HCT116 (cell line): ENCODE results near the gene DQX1. TPM values are rescaled to one million over a fixed set of nuclear protein-coding genes. Genes with fewer than 3 reads are reported as not detected.

Experiments used
- ATAC-seq: fragments of 200-7000 bp; cut with Tn5 transposase; 2 replicates; pipeline ENCODE4 v1.9.1; 2020; ENCODE audit warnings: mild to moderate bottlenecking, moderate library complexity
- BruUV-seq: library from RNA; stranded (reverse); fragments of 400-500 nt; replicated peaks from 2 replicates; lab custom pipeline; 2021; lab: Mats Ljungman, UMichigan
- CTCF ChIA-PET: fragments of 300-600 bp; sonication (Branson Sonifier 250); formaldehyde crosslinking; loops from one replicate; lab custom pipeline; 2021; ENCODE audit warnings: antibody characterized with exemption; lab: Charles Lee
- POLR2A ChIA-PET: fragments of 300-600, 350-600 bp; sonication (Branson Sonifier 250); formaldehyde crosslinking; loops from one replicate; lab custom pipeline; 2021; ENCODE audit warnings: antibody characterized with exemption; lab: Charles Lee
- RAD21 ChIA-PET, 2 experiments: fragments of 300-600 bp; sonication (Branson Sonifier 250); formaldehyde crosslinking; loops; one replicate each; lab custom pipeline; 2023; ENCODE audit warnings: low total read pairs in 2 of 2; ENCODE audit not compliant: uncharacterized antibody in 2 of 2, unreplicated experiment in 2 of 2, low non-redundant PET in 1 of 2; lab: Charles Lee
- DNase-seq: peaks from one replicate; pipeline ENCODE4 v3.0.0-alpha.2; 2010; ENCODE audit warnings: low read depth, low spot score
- H2AFZ ChIP-seq: fragments of 200-600 bp; shearing (Covaris generic), sonication (generic); 2 replicates; pipeline ENCODE4 v1.6.1; 2017; ENCODE audit warnings: low read depth, mixed run types, mixed read lengths, antibody characterized with exemption, low read length; ENCODE audit not compliant: poor library complexity, severe bottlenecking
- H3K27ac ChIP-seq: 2 replicates; pipeline ENCODE4 v1.5.1; 2012; ENCODE audit warnings: low read depth, low read length
- H3K27me3 ChIP-seq: fragments of 200-600 bp; sonication (generic); 2 replicates; pipeline ENCODE4 v1.6.1; 2016; ENCODE audit warnings: mixed run types, low read length, mixed read lengths; ENCODE audit not compliant: insufficient read depth
- H3K36me3 ChIP-seq, 2 experiments: fragments of 200-500 bp in 1 of 2; fragments of 200-600 bp in 1 of 2; sonication (Bioruptor generic) in 1 of 2; sonication (generic) in 1 of 2; 2 replicates each; pipeline versions ENCODE4 v1.5.1 to v1.6.1; 2014 to 2016; ENCODE audit warnings: low read length in 2 of 2, inconsistent platforms in 1 of 2, mixed read lengths in 1 of 2, mixed run types in 1 of 2; ENCODE audit not compliant: insufficient read depth in 2 of 2, control insufficient read depth in 1 of 2
- H3K4me1 ChIP-seq, 2 experiments: fragments of 200-600 bp in 1 of 2; sonication (generic) in 1 of 2; 2 replicates each; pipeline versions ENCODE4 v1.5.1 to v1.6.1; 2012 to 2017; ENCODE audit warnings: low read length in 2 of 2, inconsistent platforms in 1 of 2, mild to moderate bottlenecking in 1 of 2, mixed read lengths in 1 of 2, mixed run types in 1 of 2, moderate library complexity in 1 of 2; ENCODE audit not compliant: insufficient read depth in 2 of 2, control insufficient read depth in 1 of 2
- H3K4me2 ChIP-seq: fragments of 200-600 bp; sonication (generic); 2 replicates; pipeline ENCODE4 v1.6.1; 2017; ENCODE audit warnings: mixed run types, low read length, mixed read lengths
- H3K4me3 ChIP-seq, 2 experiments: fragments of 200-600 bp in 1 of 2; sonication (generic) in 1 of 2; replicated peaks in 1 of 2; 2 replicates each; pipeline ENCODE4 v1.5.1; 2011 to 2016; ENCODE audit warnings: low read length in 2 of 2, control low read depth in 1 of 2, low read depth in 1 of 2, mild to moderate bottlenecking in 1 of 2, mixed read lengths in 1 of 2, mixed run types in 1 of 2
- H3K79me2 ChIP-seq: fragments of 200-600 bp; sonication (generic); 2 replicates; pipeline ENCODE4 v1.6.1; 2017; ENCODE audit warnings: mild to moderate bottlenecking, mixed run types, low read length, moderate library complexity, mixed read lengths; ENCODE audit not compliant: insufficient read depth
- H3K9ac ChIP-seq: fragments of 200-600 bp; sonication (generic); 2 replicates; pipeline ENCODE4 v1.6.1; 2016; ENCODE audit warnings: low read length, mixed read lengths
- H3K9me2 ChIP-seq: fragments of 200-600 bp; sonication (generic), shearing (Covaris generic); 2 replicates; pipeline ENCODE4 v1.6.1; 2017; ENCODE audit warnings: mixed run types, mild to moderate bottlenecking, moderate library complexity; ENCODE audit not compliant: insufficient read depth
- H3K9me3 ChIP-seq, 2 experiments: fragments of 200-500 bp in 1 of 2; fragments of 200-600 bp in 1 of 2; sonication (Bioruptor generic) in 1 of 2; sonication (generic) in 1 of 2; 2 replicates each; pipeline ENCODE4 v1.6.1; 2014 to 2017; ENCODE audit warnings: low read length in 2 of 2, mixed read lengths in 2 of 2, inconsistent platforms in 1 of 2, low read depth in 1 of 2, mild to moderate bottlenecking in 1 of 2, mixed run types in 1 of 2, moderate library complexity in 1 of 2; ENCODE audit not compliant: control insufficient read depth in 1 of 2, insufficient read depth in 1 of 2
- H4K20me1 ChIP-seq: fragments of 200-600 bp; sonication (generic), shearing (Covaris generic); 2 replicates; pipeline ENCODE4 v1.6.1; 2017; ENCODE audit warnings: mixed run types, mild to moderate bottlenecking, moderate library complexity; ENCODE audit not compliant: insufficient read depth
- ATF3 ChIP-seq: IDR thresholded peaks from 2 replicates; pipeline ENCODE4 v1.6.1; 2012
- CBX3 ChIP-seq: IDR thresholded peaks from 2 replicates; pipeline ENCODE4 v1.6.1; 2012; ENCODE audit warnings: low read depth
- CEBPB ChIP-seq: IDR thresholded peaks from 2 replicates; pipeline ENCODE4 v1.6.1; 2012; ENCODE audit warnings: low read depth
- EZH2phosphoT487 ChIP-seq: fragments of 200-600 bp; IDR thresholded peaks from 2 replicates; pipeline ENCODE4 v1.6.1; 2018; ENCODE audit warnings: antibody characterized with exemption, borderline replicate concordance
- POLR2AphosphoS5 ChIP-seq: IDR thresholded peaks from 2 replicates; pipeline ENCODE4 v1.6.1; 2011; ENCODE audit warnings: mild to moderate bottlenecking, low read depth, low read length, moderate library complexity
- RAD21 ChIP-seq: IDR thresholded peaks from 2 replicates; pipeline ENCODE4 v1.6.1; 2012; ENCODE audit warnings: low read depth, mild to moderate bottlenecking
- REST ChIP-seq: IDR thresholded peaks from 2 replicates; pipeline ENCODE4 v1.6.1; 2012; ENCODE audit warnings: low read depth
- SIN3A ChIP-seq: IDR thresholded peaks from 2 replicates; pipeline ENCODE4 v1.6.1; 2012; ENCODE audit warnings: low read depth
- SP1 ChIP-seq: IDR thresholded peaks from 2 replicates; pipeline ENCODE4 v1.6.1; 2012; ENCODE audit warnings: low read depth
- TCF7L2 ChIP-seq: IDR thresholded peaks from 2 replicates; pipeline ENCODE4 v1.7.0; 2011; ENCODE audit warnings: borderline replicate concordance, inconsistent platforms; ENCODE audit not compliant: insufficient read depth, insufficient read length; ENCODE audit errors: extremely low read depth
- intact Hi-C: fragments of 100-400 bp; cut with micrococcal nuclease; formaldehyde crosslinking; loops from 2 replicates; pipeline ENCODE4 v1.10.0; 2022
- total RNA-seq: library from RNA; stranded (reverse); gene quantifications from one replicate; pipeline ENCODE4 v1.2.1, GENCODE V29; 2021; ENCODE audit not compliant: unreplicated experiment
- TF ChIP-seq, protein P1 (sequence below): IDR thresholded peaks from 2 replicates; pipeline ENCODE4 v1.6.1; 2012

Gene DQX1
- total RNA-seq, 1 experiment from 2014 or later = 0.98 TPM

DNA sequence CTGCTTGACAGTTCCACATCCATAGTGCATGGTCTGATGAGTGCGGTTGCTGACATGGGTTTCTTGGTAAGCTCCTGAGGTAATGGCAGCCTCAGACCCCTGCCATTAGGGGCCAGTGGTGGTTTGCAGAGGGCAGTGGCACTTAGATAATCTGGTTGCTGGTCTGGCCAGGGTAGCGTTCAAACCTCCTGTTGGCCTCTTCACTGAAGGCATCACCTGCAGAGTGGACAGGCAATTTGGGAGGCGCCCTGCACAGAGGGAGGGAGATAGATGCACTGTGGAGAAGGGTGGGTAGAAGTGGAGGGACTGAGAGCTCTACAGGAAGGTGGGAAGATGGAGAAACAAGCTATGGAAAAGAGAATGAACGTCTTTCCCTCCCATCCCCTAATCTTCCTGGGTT lies 7.4 kb upstream of the DQX1 start:
- Histone ChIP-seq H3K4me2 (no peak overlapping the region), H3K27ac (no peak overlapping the region), H3K4me1 (peaks cover 6 to 14% of the 10 kb centered on the region in 2 experiments), H2AFZ (no peak overlapping the region), H3K36me3 (peaks cover 0 to 1% of the 10 kb centered on the region in 2 experiments; a peak in 1 of 4 replicates), H4K20me1 (no peaks in the 10 kb centered on the region), H3K9ac (no peak overlapping the region), H3K9me3 (no peaks in the 10 kb centered on the region), H3K4me3 (no peak overlapping the region), H3K27me3 (no peaks in the 10 kb centered on the region), H3K79me2 (peaks cover 22% of the 10 kb centered on the region), H3K9me2 (no peaks in the 10 kb centered on the region)
- intact Hi-C loops = loop anchor here (5.0 kb wide), 1 partner anchor 281 kb away; no protein-coding TSS in a partner anchor
- ChIA-PET RAD21 (interaction anchor here in 1 of 2 experiments (1.0 kb wide), 1 partner anchor 39 kb away, joined by 3 read pairs; no protein-coding TSS in a partner anchor), CTCF (no interaction called here), POLR2A (no interaction called here)
- TF ChIP-seq ATF3 (no peak), EZH2phosphoT487 (no peak), TCF7L2 (no peak), RAD21 (no peak), CEBPB (no peak), SP1 (no peak), CBX3 (no peak), SIN3A (no peak), POLR2AphosphoS5 (no peak), REST (no peak)
- TF ChIP-seq, protein P1, sequence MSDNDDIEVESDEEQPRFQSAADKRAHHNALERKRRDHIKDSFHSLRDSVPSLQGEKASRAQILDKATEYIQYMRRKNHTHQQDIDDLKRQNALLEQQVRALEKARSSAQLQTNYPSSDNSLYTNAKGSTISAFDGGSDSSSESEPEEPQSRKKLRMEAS = no peak
- ATAC-seq (no peak), DNase-seq (no peak)
- BruUV-seq = no TSS peak
